Sigmoid colon (tissue), 4 donors: ENCODE results near the gene AK5.

Source experiments
- CTCF ChIP-seq, 4 experiments: fragments of 450-650 bp in 3 of 4; fragments of 200-600 bp in 1 of 4; IDR thresholded peaks; one replicate each; pipeline ENCODE4 v1.5.1; 2016 to 2019; ENCODE audit warnings: antibody characterized with exemption in 4 of 4, mild to moderate bottlenecking in 3 of 4, moderate library complexity in 2 of 4
- POLR2A ChIP-seq, 2 donors: fragments of 450-650 bp; IDR thresholded peaks; one replicate each; pipeline ENCODE4 v1.6.1; 2016; ENCODE audit warnings: antibody characterized with exemption in 2 of 2, mild to moderate bottlenecking in 2 of 2, moderate library complexity in 2 of 2
- POLR2AphosphoS5 ChIP-seq, 4 donors: sonication (generic); formaldehyde crosslinking; IDR thresholded peaks; one replicate each; pipeline ENCODE4 v1.6.1; 2017; ENCODE audit warnings: antibody characterized with exemption in 4 of 4

- TF ChIP-seq POLR2A (IDR thresholded peaks at IDR 0.05) (no peak), CTCF (IDR thresholded peaks at IDR 0.05) (no peak), POLR2AphosphoS5 (IDR thresholded peaks at IDR 0.05) (no peak)
Measured at GRCh38 chr1:77234096-77234495, 47.7 kb upstream of the AK5 start.
